Measurements from ENCODE around the gene ZNF436. TPM values are rescaled to one million over a fixed set of nuclear protein-coding genes. Genes with fewer than 3 reads are reported as not detected.

ZNF436 gene
- total and polyA plus RNA-seq, 2 of the 13 experiments (the other 11 are each of a cell fraction or from before 2014, with no cell fraction given), result 4.3 to 9.9 TPM

GRCh38 chr1:23376890-23377811 is 7.5 kb upstream of the ZNF436 start (continued):
- TF ChIP-seq GRHL1 (CRISPR knock-in tag; conservative IDR thresholded peaks at IDR 0.05), result no peak
- TF ChIP-seq ETV5 (CRISPR knock-in tag; IDR thresholded peaks at IDR 0.05; ENCODE audit: borderline replicate concordance), result no peak
- no peak for TF ChIP-seq EHMT2 (IDR thresholded peaks at IDR 0.05; ENCODE audit: borderline replicate concordance, low read depth, low read length)
- TF ChIP-seq TAF15 (IDR thresholded peaks at IDR 0.05; ENCODE audit: low read depth, low read length, poor library complexity, severe bottlenecking), result no peak
- TF ChIP-seq SMAD1 (CRISPR knock-in tag; IDR thresholded peaks at IDR 0.05; ENCODE audit: borderline replicate concordance, low read depth), result no peak
- no peak for TF ChIP-seq ZNF878 (CRISPR knock-in tag; IDR thresholded peaks at IDR 0.05)
- TF ChIP-seq SNAPC5 (CRISPR knock-in tag; IDR thresholded peaks at IDR 0.05; ENCODE audit: borderline replicate concordance), result no peak
- no peak for TF ChIP-seq ZHX1 (CRISPR knock-in tag; IDR thresholded peaks at IDR 0.05; ENCODE audit: low read depth)
- no peak for TF ChIP-seq ZNF562 (CRISPR knock-in tag; IDR thresholded peaks at IDR 0.05; ENCODE audit: borderline replicate concordance)
- no peak for TF ChIP-seq SALL2 (CRISPR knock-in tag; IDR thresholded peaks at IDR 0.05)
- TF ChIP-seq MLXIP (CRISPR knock-in tag; IDR thresholded peaks at IDR 0.05; ENCODE audit: borderline replicate concordance), result no peak
- 0 out of 2 replicates have a peak, but pooled peaks have one; percentile 40 for TF ChIP-seq NAIF1 (CRISPR knock-in tag; IDR thresholded peaks at IDR 0.05; ENCODE audit: borderline replicate concordance)
- TF ChIP-seq ZNF616 (CRISPR knock-in tag; IDR thresholded peaks at IDR 0.05; ENCODE audit: low read depth), result no peak; the same call in 1 of the 2 replicates
- TF ChIP-seq ARID3A (IDR thresholded peaks at IDR 0.05; ENCODE audit: low read depth, low read length), result 0 out of 2 replicates have a peak, but pooled peaks have one; percentile 53
- no peak for TF ChIP-seq NR0B2 (CRISPR knock-in tag; IDR thresholded peaks at IDR 0.05)
- TF ChIP-seq ZNF556 (CRISPR knock-in tag; IDR thresholded peaks at IDR 0.05; ENCODE audit: borderline replicate concordance), result no peak
- no peak for TF ChIP-seq POGZ (CRISPR knock-in tag; IDR thresholded peaks at IDR 0.05)

Data from HepG2 (cell line).